Ramos (cell line): ENCODE data around the gene ACVR1.

Source experiments
- in situ Hi-C: fragments of 300-500 bp; cut with MboI; formaldehyde crosslinking; loops from one replicate; pipeline ENCODE4 v1.14.3; 2022; ENCODE audit warnings: low sequenced_read_pairs; ENCODE audit not compliant: unreplicated experiment

The ACVR1 gene

DNA sequence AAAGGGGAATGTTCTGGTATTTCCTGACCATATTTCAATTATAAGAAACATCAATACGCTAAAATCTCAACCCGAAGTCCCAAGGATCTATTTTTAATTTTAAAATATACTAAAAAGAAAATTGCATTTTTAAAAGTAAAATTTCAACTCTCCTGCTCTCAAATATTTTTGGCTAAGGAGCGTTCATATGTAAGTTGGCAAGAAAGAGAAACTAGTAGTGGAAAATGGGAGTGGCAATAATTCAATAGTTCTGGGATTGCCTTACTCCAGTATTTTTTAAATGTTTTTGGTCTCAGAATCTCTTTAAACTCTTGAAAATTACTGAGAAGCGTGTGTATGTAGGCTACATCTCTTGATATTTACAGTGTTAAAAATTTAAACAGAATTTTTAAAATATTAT is 72.7 kb downstream of the ACVR1 start:
- in situ Hi-C loops, result no loop called here

GRCh38 chr2:157800838-157801495 is 75.2 kb downstream of the ACVR1 start:
- in situ Hi-C loops, result no loop called here

DNA sequence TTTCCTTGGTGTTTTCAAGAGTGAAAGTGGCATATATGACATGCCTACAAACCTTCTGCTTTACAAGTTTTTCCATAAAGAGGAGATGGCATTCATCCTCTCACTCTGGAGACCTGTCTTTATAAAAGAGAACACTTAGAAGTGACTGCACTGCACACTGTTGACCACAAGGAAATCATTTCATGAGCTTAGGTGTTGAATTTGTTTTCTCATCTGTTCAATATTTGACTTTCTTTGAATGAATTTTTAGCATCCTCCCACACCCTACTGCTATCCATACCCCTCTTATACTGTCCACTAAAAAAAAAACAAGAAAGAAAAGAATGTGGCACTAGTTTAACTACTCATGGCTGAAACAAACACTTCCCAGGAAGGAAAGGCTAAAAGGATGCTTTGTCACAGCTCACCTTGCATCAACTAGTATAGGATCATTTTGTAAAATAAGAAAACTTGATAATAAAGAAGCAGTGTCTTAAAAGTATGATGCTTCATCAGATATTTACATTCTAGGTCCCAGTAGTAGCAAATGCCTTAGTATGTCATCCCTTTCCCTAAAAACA is 83.0 kb downstream of the ACVR1 start:
- in situ Hi-C loops, result no loop called here

DNA sequence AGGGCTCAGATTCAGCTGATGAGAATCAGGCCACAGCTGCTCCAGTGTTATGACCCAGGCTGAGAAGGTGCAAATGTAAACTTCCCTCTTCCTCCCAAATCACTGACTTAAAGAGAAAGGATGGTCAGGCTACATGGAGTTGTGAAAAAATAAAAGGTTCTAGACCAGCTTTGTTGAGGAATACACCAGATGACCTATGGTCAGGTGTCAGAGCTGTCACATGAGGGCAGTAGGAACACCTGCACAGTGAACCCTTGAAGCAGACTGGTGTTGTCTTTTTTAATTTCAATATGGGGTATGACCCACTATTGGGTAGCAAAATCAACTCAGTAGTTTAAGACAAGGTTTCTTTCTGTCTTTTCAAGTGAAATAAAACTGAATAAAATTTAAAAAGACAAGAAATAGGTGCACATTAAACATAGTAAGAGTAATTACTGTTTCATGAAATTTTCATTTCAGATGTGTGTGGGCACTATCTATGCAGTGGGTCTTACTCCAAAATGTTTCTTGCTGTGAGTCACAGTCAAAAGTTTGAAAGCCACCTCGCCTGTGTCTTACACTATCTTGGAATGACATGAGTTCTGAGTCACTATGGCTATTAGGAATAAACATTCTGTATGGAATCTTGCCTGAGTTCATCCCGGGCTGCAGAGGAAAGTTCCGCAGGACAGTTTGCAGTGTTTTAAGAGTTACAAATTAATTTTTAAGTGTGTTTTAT is 83.6 kb downstream of the ACVR1 start:
- in situ Hi-C loops, result no loop called here

DNA sequence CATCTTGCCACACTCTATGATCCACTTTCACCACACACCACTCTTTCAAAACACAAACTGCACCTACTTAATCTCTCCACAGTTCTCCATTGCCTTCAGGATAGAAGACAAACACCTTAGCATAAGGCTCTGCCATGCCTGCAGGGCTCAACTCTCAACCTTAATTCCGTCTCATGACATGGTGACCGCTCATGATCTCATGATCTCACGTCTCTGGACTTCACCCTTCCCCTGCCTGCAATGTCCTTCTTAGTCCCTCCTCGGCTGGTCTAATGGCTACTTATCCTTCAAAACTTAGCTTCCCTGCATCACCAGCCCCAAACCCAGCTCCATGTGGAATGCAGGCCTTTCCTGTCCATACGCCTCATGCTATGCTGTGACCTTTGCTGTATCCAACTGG is 85.3 kb downstream of the ACVR1 start:
- in situ Hi-C loops, result no loop called here

- in situ Hi-C loops, result no loop called here
These were observed 86.1 kb downstream of the ACVR1 start for GRCh38 chr2:157789933-157790511.

DNA sequence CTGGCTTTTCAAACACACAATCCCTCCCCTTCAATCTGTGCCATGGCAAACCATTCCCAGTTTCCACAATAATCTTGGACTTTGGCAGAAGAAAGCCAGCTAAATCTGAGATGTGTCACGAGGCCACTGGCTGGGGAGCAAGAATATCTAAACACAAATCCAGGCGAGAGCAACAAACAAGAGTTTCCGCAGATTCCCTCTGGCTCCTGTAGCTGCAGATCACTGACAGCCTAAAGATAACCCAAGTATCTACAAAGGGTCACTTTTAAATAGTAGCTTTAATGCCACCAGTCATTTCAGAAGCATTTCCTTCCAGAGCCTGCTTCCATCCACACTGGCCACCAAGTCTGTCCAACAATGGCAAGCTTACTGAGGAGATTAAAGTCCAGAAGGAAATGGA is 86.9 kb downstream of the ACVR1 start:
- in situ Hi-C loops, result no loop called here

DNA sequence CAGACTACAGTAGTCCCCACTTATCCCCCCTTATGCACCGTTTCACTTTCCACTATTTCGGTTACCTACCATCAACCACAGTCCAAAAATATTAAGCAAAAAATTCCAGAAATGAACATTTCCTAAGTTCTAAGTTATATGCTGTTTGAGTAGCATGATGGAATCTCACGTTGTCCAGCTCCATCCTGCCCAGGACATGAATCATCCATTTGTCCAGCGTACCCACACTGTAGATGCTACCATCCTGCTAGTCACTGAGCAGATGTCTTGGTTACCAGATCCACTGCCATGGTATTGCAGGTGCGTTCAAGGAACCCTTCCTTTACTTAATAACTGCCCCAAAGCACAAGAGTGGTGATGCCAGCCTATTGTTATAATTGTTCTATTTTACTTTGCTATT is 87.9 kb downstream of the ACVR1 start:
- in situ Hi-C loops, result no loop called here

DNA sequence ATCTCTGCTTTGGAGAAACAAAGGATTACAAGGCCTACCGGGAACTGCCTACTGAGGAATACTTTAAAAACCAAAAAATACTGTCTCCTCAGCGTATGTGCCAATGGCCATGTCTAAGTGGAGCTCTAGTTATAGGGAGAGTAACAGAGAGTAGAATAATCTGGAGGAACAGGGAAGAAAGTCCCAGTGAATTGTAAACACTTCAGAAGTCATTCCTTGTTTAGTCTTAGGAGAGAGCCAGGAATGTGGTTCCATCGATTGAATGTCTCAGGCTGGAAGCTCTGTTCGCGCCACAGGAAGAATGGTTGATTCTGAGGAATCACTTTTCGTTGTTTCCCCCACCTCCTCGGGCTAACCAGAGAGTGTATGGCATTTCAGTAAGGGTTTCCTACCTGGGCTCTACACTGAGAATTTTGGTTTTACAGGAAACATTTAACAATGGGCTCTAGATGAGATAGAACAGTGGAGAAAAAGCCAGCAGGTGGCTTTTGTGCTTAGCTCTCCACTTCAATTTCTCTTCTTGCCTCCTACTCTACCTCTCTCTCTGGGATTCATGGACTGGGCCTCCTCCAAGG is 88.7 kb downstream of the ACVR1 start:
- in situ Hi-C loops, result no loop called here

GRCh38 chr2:157786663-157787363 is 89.3 kb downstream of the ACVR1 start:
- in situ Hi-C loops, result no loop called here

DNA sequence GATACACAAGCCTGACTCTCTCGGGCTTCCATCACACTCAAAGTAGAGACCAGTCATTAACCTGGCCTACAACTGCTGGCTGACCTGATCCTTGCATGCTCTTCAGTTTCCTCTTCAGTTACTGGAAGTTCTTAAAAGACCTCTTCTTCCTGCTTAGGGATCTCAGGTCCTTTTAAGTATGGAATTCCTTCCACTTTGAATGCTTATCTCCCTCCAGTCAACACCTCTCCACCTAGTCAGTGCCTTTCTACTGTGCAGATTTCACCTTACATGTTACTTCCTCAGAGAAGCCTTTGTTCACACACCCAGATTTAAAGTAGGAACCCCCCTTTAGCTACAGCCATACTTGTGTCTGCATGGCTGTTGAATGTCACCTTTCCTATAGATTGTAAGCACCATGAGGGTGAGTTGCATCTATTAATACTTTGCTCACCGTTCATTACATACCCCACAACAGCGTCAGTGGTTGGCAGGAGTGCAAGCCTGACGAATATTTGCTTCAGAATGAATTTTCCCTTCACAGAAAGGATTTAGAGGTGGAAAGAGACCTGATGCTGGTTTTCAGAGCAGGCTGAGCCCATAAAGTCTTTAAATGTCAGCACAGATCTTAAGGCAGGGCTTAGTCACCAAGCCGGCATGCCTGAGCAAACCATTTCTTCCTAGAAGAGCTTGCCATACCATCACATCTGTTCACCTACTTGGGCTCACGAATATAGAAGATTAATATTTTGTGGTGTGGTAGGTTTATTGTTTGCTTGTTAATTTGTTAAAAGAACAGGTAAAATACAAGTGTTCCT is 90.1 kb downstream of the ACVR1 start:
- in situ Hi-C loops, result no loop called here

GRCh38 chr2:157785200-157785599 is 90.9 kb downstream of the ACVR1 start:
- in situ Hi-C loops, result no loop called here

DNA sequence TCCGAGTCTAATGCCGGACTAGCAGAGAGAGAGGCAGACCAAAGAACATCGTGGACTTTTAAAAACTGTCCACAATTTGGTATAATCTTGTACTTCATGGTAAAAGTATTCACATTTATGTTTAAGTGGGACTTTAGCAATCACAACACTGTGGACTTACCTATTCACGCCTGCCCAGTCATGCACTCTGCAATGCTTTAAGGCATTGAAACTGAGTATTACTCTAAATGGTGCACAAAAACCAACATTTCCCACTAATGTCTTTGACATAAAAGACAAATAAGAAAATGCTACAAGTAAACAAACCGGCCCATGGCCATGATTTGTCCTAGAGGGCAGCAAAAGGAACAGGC is 91.3 kb downstream of the ACVR1 start:
- in situ Hi-C loops, result no loop called here

GRCh38 chr2:157784169-157784822 is 91.8 kb downstream of the ACVR1 start:
- in situ Hi-C loops, result no loop called here

GRCh38 chr2:157783245-157783644 is 92.9 kb downstream of the ACVR1 start:
- in situ Hi-C loops, result no loop called here

- in situ Hi-C loops, result no loop called here
These were observed 93.9 kb downstream of the ACVR1 start for GRCh38 chr2:157782057-157782845.

DNA sequence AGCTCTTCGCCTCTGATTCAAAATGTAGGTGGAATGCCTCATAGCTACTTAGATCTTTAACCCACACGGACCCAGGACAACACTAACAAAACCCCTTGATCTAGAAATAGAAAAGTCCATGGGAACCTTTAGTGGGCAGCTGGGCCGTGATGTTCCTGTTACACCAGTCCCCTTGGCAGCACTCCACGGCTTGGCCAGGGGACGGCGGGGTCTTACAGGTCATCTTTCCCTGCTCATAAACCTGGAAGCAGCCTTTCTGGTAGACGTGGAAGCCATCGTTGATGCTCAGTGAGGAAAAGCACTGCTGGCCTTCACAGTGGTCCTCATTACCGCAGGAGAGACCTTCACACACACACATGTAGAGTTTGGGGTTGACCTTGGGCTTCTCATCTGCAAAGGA is 95.9 kb downstream of the ACVR1 start:
- in situ Hi-C loops, result no loop called here

DNA sequence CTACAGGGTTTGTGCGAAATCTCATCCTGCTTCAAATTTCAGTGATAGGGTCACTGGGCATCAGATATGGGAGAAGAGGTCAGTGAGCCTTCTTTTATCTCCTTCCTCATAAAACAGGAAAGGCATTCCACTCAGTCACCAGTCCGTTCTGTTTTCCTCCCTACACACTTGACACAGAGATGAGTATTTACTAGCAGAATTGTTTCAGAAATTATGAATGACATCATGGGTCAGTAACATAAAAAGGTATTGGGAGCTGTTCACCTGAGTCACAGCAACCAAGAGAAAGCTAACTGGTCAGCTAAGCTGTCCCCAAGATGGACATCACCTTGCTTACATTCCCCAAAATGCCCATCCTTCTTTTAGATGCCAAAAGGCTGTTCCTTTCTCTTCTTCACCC is 96.3 kb downstream of the ACVR1 start:
- in situ Hi-C loops, result no loop called here

DNA sequence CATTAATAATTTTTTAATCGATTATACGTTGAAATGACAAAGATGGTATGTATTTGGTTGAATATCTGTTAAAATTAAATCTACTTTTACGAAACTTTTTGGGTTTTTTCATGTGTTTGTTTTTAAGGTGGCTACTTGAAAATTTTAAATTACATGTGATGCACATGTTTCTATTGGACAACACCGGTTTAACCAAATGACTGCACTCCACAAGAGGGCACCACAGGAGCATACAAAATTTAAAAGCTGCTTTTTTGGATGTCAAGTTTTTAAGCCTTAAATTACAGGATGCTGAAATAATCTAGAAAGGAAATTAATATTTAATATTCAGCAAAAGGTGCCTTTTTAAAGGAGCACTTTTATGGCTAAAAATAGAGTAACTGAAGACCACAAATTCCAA is 98.7 kb downstream of the ACVR1 start:
- in situ Hi-C loops, result no loop called here
